Omental fat pad (tissue), 4 donors: ENCODE measurements around the gene MSI1. TPM values are rescaled to one million over a fixed set of nuclear protein-coding genes. Genes with fewer than 3 reads are reported as not detected.

Experiments used
- ATAC-seq: fragments of 150-250 bp; one replicate; pipeline ENCODE4 v1.9.1; 2016; ENCODE audit warnings: mild to moderate bottlenecking, moderate library complexity; ENCODE audit not compliant: low FRiP score
- DNase-seq: peaks from one replicate; pipeline ENCODE4 v3.0.0-alpha.2; 2019; ENCODE audit warnings: low spot score
- total RNA-seq, 4 donors: library from RNA; depleted of rRNA; stranded (reverse); fragments of >200 nt; gene quantifications; one replicate each; pipeline ENCODE4 v1.1.0, GENCODE V29; 2016
- TF ChIP-seq, protein P1 (sequence below), 3 donors: fragments of 450-650 bp; IDR thresholded peaks; one replicate each; pipeline ENCODE4 v1.5.1; 2016 to 2017; ENCODE audit warnings: antibody characterized with exemption in 3 of 3, mild to moderate bottlenecking in 3 of 3, moderate library complexity in 2 of 3

Gene MSI1
- total RNA-seq, 4 donors from 2014 or later, result 0.13 to 2.0 (median 0.37) TPM; not detected in 1

DNA sequence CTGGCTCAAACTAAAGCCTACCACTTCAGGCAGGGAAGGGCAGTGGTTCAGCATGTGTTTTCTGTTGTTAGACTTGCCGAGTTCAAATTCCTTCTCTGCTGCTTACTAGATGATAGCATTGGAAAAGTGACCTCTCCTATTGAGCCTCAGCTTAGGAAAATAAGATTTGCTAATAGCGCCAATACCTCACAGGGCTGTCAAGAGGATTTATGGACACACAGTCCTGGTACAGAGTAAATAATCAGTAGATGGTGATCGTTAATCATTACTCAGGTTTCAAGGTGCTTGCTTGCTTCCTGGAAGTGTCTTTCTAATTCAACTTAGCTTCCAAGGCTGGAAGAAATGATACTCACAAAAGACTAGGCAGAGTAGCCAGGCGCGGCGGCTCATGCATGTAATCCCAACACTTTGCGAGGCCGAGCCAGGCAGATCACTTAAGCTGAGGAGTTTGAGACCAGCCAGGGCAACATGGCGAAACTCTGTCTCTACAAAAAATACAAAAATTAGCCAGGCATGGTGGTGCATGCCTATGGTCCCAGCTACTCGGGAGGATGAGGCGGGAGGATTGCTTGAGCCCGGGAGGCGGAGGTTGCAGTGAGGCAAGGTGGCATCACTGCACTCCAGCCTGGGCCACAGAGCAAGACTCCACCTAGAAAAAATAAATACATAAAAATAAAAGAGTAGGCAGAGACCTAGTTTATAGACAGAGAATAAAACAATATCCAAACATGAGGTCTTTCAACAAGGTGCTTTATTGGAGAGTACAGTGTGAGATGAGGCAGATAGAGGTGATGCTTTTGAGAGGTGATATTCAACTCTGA is 47.4 kb downstream of the MSI1 start:
- TF ChIP-seq, protein P1, sequence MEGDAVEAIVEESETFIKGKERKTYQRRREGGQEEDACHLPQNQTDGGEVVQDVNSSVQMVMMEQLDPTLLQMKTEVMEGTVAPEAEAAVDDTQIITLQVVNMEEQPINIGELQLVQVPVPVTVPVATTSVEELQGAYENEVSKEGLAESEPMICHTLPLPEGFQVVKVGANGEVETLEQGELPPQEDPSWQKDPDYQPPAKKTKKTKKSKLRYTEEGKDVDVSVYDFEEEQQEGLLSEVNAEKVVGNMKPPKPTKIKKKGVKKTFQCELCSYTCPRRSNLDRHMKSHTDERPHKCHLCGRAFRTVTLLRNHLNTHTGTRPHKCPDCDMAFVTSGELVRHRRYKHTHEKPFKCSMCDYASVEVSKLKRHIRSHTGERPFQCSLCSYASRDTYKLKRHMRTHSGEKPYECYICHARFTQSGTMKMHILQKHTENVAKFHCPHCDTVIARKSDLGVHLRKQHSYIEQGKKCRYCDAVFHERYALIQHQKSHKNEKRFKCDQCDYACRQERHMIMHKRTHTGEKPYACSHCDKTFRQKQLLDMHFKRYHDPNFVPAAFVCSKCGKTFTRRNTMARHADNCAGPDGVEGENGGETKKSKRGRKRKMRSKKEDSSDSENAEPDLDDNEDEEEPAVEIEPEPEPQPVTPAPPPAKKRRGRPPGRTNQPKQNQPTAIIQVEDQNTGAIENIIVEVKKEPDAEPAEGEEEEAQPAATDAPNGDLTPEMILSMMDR (IDR thresholded peaks at IDR 0.05), result no peak
- ATAC-seq (no peak), DNase-seq (no peak)

DNA sequence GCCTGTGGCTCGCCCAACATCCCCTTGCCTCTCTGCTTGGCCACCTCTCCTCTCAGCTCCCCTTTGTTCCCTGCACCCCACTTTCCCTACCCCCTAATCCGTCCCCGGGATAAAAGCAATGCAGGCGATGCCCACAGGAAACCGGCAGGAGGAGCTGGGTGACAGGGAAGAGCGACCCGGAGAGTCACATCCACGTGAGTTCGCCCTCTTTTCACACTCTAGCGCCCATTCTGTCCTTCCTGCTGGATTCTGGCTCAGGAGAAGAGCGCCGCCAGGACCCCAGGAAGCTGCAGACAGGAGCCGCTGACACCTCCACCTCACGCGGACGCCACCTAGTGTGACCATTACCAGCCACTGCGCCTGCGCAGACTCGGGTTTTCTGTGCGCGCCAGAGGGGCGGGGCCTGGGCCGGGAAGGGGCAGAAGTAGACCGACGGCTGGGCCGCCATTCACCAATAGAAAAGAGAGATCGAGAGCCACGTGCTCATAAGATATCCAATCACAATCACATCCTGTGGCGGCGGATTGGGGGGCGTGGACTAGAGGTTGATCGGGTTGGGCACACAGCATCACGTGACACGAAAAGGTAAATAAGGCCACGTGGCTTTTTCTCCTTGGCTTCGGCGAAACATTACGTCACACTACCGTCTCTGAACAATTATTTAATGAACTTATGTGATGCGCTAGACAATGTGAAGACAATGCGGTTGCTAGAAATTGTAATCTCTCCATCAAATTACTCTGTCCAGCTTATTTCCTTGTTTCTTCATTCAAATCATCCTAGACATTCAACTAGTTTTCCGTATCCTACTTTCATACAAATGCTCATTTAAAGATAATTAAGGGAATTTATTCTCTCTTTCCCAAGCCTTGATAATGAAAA is 51.5 kb downstream of the MSI1 start:
- ATAC-seq, result peak; percentile 99
- peak; percentile 99 for DNase-seq
- TF ChIP-seq, protein P1 (IDR thresholded peaks at IDR 0.05), result peak in 1 of 3 donors; percentile 5

DNA sequence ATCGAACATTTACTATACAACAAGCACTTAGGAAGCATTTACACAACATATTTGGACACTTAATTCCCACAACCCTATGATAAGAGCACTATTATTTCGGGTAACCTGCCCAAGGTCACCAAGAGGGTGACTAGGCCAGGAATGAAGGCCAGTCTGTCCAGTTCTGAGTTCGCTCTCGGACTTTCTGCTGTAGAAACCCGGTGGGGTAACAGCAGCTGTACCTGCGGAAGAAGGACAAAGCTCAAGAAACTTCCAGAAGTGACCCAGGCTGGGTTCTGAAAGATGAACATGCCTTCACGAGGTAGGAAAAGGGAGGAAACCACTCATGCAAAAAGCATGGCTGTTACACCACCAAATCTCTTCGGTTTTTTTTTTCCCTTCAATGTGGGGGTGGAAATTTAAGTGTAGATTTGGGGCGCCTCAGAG is 52.2 kb downstream of the MSI1 start:
- TF ChIP-seq, protein P1 (IDR thresholded peaks at IDR 0.05), result no peak
- DNase-seq (no peak), ATAC-seq (peak; percentile 2)

DNA sequence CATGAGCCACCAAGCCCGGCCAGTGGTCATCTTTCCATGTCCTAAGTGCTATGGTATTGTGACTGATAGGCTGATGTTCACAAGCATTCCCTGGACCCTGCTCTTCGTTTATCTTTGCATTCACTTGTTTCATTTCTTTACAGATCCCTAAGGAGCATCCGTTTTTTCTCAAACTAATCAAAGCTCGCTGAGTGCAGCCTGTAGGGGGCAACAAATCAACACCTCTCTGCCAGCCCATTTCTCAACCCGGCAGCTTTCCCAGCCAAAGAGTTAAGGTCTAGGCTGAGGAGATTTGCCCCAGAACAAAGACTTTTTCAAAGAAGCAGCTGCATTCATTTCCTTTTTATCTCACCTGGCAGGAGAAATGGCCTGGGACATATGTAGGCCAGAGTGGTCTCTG is 54.7 kb downstream of the MSI1 start:
- DNase-seq (no peak), ATAC-seq (no peak)
- TF ChIP-seq, protein P1 (IDR thresholded peaks at IDR 0.05), result no peak

DNA sequence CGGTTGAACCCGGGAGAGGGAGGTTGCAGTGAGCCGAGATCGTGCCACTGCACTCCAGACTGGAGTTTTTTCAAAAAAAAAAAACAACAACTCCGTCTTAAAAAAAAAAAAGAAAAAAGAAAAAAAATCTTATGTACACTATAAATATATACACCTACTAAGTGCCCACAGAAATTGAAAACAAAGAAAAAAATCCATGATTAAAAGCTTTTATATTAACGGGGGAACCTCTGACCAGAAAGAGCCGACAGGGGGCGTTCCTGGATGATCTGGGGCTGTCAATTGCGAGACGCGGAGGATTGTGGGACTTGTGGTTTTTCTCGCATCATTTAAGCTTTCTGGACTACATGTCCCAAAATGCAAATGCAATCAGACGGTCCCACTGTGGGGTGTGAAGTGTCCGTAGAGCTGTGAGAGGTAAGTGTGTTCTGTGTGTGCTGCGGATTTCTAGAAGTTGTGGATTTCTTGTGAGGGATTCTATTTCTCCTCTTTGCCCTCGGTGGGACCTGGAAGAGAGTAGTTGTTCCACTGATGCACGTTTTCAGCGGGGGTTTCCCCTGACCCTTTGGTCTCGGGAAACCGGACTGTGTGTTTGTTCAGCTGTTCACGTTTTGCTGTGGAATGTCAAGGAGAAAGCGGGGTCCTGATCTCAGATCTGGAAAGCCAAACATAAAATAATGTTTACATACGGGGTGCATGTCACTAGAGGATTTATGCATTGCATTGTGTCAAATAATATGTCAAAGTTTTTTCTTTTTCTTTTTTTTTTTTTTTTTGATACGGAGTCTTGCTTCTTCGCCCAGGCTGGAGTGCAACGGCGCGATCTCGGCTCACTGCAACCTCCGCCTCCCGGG is 66.8 kb downstream of the MSI1 start, which contains the start of gene SIRT4:
Gene SIRT4 (plus strand): TSS at position 360 of the 854 bp plus-strand sequence. CDS start 1,241 bp downstream, outside the sequence.
- TF ChIP-seq, protein P1 (IDR thresholded peaks at IDR 0.05), result no peak
- DNase-seq (peak; percentile 89), ATAC-seq (peak; percentile 91)
